ENCODE results near the gene CDK5.

- TF ChIP-seq CTCF (IDR thresholded peaks at IDR 0.05 in 8 of 11, conservative IDR thresholded peaks at IDR 0.05 in 3 of 11) (no peak), POLR2A (IDR thresholded peaks at IDR 0.05) (no peak)
These were observed 12.3 kb upstream of the CDK5 start for GRCh38 chr7:151069841-151070573.

Measured in spleen (tissue), 7 donors.